ENCODE measurements around the gene RPS19BP1.

GRCh38 chr22:39545386-39546365 is 13.1 kb upstream of the RPS19BP1 start:
- TF ChIP-seq CTCF (IDR thresholded peaks at IDR 0.05): no peak
- TF ChIP-seq POLR2A (IDR thresholded peaks at IDR 0.05): no peak

Data from Peyer's patch (tissue), 4 donors.